Suprapubic skin (tissue), 4 donors: Measurements from ENCODE around the gene CISTR.

Experiments used
- EP300 ChIP-seq: sonication (generic); formaldehyde crosslinking; IDR thresholded peaks from one replicate; pipeline ENCODE4 v1.6.1; 2017; ENCODE audit warnings: antibody characterized with exemption
- POLR2A ChIP-seq, 2 donors: fragments of 450-650 bp; IDR thresholded peaks; one replicate each; pipeline ENCODE4 v1.6.1; 2017; ENCODE audit warnings: antibody characterized with exemption in 2 of 2, mild to moderate bottlenecking in 2 of 2, moderate library complexity in 2 of 2
- POLR2AphosphoS5 ChIP-seq, 3 donors: sonication (generic); formaldehyde crosslinking; IDR thresholded peaks; one replicate each; pipeline ENCODE4 v1.6.1; 2017; ENCODE audit warnings: antibody characterized with exemption in 3 of 3
- TF ChIP-seq, protein P1 (sequence below), 2 donors: fragments of 200-600 bp in 1 of 2; fragments of 450-650 bp in 1 of 2; sonication (generic) in 1 of 2; IDR thresholded peaks; one replicate each; pipeline ENCODE4 v1.5.1; 2016 to 2019; ENCODE audit warnings: antibody characterized with exemption in 2 of 2, mild to moderate bottlenecking in 1 of 2, moderate library complexity in 1 of 2

GRCh38 chr12:53714004-53714403 lies 37.8 kb downstream of the CISTR start:
- TF ChIP-seq, protein P1, sequence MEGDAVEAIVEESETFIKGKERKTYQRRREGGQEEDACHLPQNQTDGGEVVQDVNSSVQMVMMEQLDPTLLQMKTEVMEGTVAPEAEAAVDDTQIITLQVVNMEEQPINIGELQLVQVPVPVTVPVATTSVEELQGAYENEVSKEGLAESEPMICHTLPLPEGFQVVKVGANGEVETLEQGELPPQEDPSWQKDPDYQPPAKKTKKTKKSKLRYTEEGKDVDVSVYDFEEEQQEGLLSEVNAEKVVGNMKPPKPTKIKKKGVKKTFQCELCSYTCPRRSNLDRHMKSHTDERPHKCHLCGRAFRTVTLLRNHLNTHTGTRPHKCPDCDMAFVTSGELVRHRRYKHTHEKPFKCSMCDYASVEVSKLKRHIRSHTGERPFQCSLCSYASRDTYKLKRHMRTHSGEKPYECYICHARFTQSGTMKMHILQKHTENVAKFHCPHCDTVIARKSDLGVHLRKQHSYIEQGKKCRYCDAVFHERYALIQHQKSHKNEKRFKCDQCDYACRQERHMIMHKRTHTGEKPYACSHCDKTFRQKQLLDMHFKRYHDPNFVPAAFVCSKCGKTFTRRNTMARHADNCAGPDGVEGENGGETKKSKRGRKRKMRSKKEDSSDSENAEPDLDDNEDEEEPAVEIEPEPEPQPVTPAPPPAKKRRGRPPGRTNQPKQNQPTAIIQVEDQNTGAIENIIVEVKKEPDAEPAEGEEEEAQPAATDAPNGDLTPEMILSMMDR (IDR thresholded peaks at IDR 0.05) = no peak
- no peak for TF ChIP-seq POLR2A (IDR thresholded peaks at IDR 0.05)
- no peak for TF ChIP-seq EP300
- no peak for TF ChIP-seq POLR2AphosphoS5 (IDR thresholded peaks at IDR 0.05)
